Right atrium auricular region (tissue), 2 donors: ENCODE data around the gene FBXO21. TPM values are rescaled to one million over a fixed set of nuclear protein-coding genes. Genes with fewer than 3 reads are reported as not detected.

ENCODE experiments used
- DNase-seq: peaks from one replicate; pipeline ENCODE4 v3.0.0-alpha.2; 2019; ENCODE audit warnings: low spot score
- H3K27ac ChIP-seq, 2 donors: fragments of 200-600 bp; sonication (generic); 1 replicate in 1 of 2; 2 replicates in 1 of 2; pipeline ENCODE4 v1.5.1; 2016 to 2019
- H3K27me3 ChIP-seq, 2 donors: fragments of 200-600 bp; sonication (generic); one replicate each; pipeline versions ENCODE4 v1.5.1 to v1.6.0; 2017 to 2019
- H3K36me3 ChIP-seq: fragments of 200-600 bp; sonication (generic); one replicate; pipeline ENCODE4 v1.5.1; 2016
- H3K4me1 ChIP-seq, 2 donors: fragments of 200-600 bp; sonication (generic); one replicate each; pipeline versions ENCODE4 v1.5.1 to v1.6.0; 2017 to 2019
- H3K4me3 ChIP-seq, 2 donors: fragments of 200-600 bp; sonication (generic); 1 replicate in 1 of 2; 2 replicates in 1 of 2; pipeline ENCODE4 v1.5.1; 2017 to 2019; ENCODE audit warnings: mild to moderate bottlenecking in 1 of 2, moderate library complexity in 1 of 2
- H3K9me3 ChIP-seq, 2 donors: fragments of 200-600 bp; sonication (generic); one replicate each; pipeline ENCODE4 v1.5.1; 2019
- total RNA-seq, 2 donors: library from RNA; depleted of rRNA; stranded (reverse); fragments of >200 nt; gene quantifications; one replicate each; pipeline ENCODE4 v1.1.0, GENCODE V29; 2016
- TF ChIP-seq, protein P1 (sequence below), 2 donors: fragments of 200-600 bp; sonication (generic); IDR thresholded peaks; one replicate each; pipeline ENCODE4 v1.5.1; 2019; ENCODE audit warnings: antibody characterized with exemption in 2 of 2

The FBXO21 gene, protein sequence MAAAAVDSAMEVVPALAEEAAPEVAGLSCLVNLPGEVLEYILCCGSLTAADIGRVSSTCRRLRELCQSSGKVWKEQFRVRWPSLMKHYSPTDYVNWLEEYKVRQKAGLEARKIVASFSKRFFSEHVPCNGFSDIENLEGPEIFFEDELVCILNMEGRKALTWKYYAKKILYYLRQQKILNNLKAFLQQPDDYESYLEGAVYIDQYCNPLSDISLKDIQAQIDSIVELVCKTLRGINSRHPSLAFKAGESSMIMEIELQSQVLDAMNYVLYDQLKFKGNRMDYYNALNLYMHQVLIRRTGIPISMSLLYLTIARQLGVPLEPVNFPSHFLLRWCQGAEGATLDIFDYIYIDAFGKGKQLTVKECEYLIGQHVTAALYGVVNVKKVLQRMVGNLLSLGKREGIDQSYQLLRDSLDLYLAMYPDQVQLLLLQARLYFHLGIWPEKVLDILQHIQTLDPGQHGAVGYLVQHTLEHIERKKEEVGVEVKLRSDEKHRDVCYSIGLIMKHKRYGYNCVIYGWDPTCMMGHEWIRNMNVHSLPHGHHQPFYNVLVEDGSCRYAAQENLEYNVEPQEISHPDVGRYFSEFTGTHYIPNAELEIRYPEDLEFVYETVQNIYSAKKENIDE
- total RNA-seq: 10 to 100 TPM; 43.5 to 77.9 TPM

DNA sequence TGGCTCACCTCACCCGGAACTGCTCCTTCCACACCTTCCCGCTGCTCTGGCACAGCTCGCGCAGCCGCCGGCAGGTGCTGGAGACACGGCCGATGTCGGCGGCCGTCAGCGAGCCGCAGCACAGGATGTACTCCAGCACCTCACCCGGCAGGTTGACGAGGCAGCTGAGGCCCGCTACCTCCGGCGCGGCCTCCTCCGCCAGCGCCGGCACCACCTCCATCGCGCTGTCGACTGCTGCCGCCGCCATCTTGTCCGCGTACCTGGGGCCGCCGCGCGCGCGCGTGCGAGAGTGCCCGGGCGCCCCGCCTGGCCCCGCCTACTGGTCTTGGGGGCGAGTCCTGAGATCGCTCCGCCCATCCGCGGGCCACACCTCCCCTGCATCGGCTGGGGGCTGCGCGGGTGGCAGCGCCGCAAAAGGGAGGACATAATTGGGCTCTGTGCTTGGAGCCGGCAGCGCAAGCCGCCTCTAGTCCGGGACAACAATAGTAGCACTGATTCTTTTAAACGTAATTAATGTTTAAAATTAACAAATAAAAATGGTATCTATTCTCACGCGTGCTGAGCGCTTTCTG lies at the start of gene FBXO21:
TSS of gene FBXO21 (minus strand) at position 261 of the 572 bp plus-strand sequence. CDS start at position 247, 14 bp downstream.
- peaks cover 0 to 17% of the 10 kb centered on the region in 2 donors for H3K4me1 ChIP-seq
- peak; percentile 89 for DNase-seq
- TF ChIP-seq, protein P1, sequence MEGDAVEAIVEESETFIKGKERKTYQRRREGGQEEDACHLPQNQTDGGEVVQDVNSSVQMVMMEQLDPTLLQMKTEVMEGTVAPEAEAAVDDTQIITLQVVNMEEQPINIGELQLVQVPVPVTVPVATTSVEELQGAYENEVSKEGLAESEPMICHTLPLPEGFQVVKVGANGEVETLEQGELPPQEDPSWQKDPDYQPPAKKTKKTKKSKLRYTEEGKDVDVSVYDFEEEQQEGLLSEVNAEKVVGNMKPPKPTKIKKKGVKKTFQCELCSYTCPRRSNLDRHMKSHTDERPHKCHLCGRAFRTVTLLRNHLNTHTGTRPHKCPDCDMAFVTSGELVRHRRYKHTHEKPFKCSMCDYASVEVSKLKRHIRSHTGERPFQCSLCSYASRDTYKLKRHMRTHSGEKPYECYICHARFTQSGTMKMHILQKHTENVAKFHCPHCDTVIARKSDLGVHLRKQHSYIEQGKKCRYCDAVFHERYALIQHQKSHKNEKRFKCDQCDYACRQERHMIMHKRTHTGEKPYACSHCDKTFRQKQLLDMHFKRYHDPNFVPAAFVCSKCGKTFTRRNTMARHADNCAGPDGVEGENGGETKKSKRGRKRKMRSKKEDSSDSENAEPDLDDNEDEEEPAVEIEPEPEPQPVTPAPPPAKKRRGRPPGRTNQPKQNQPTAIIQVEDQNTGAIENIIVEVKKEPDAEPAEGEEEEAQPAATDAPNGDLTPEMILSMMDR (IDR thresholded peaks at IDR 0.05): no peak
- H3K27ac ChIP-seq: peak within 1 kb of the TSS; percentile 80 to 86
- peaks cover 11% of the 10 kb centered on the region for H3K36me3 ChIP-seq
- H3K9me3 ChIP-seq: no peaks in the 10 kb centered on the region
- H3K4me3 ChIP-seq: peak within 1 kb of the TSS; percentile 81 to 85
- H3K27me3 ChIP-seq: no peaks in the 10 kb centered on the region

DNA sequence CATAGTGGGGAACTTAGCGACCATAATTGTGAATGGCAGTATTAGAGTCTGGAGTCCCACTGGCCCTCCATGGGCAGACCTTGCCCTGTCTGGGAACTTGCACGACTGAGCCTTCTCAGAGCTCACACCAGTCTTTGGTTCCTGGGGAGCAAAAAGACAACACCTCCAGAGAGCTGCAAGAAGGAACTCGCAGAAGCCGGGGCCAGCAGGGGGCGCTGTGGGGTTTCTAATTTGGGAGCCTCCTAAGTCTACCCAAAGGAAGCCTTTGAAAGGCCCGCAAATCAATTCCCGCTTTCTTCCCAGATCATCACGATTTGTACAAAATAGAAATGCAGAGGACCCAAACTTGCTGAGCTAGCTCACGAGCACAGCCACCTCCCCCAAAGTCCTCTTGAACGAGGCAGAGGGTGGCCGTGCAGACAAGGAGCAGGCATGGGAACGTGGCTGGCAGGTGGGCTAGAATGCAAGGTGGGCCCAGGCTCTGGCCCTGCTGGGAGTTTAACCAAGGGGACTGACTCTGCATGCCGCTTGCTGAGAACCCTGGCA lies 46.3 kb upstream of the FBXO21 start:
- H3K27ac ChIP-seq: no peak overlapping the region
- TF ChIP-seq, protein P1 (IDR thresholded peaks at IDR 0.05): peak; percentile 60 to 85
- H3K36me3 ChIP-seq: no peaks in the 10 kb centered on the region
- H3K4me1 ChIP-seq: no peaks in the 10 kb centered on the region
- no peaks in the 10 kb centered on the region for H3K27me3 ChIP-seq
- H3K4me3 ChIP-seq: no peak overlapping the region
- peak; percentile 77 for DNase-seq
- no peaks in the 10 kb centered on the region for H3K9me3 ChIP-seq

DNA sequence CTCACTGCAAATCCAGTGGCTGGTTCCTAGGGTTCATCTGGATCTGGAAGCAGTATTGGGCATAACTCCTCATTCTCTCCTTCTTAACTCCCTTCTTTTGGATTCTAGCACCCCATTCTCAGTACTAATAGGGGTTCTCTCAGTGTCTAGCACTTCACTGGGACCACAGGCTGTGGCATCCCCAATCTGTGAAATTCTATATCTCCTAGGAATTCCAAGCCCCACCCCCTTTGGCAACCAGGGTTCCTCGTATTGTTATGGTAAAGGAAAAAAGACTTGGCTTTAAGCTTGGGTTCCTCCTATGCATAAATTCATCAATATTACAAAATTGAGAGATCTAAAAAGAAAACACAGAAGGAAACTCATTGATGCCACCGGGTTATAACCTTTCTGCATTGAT lies 45.0 kb upstream of the FBXO21 start:
- H3K4me1 ChIP-seq: no peaks in the 10 kb centered on the region

DNA sequence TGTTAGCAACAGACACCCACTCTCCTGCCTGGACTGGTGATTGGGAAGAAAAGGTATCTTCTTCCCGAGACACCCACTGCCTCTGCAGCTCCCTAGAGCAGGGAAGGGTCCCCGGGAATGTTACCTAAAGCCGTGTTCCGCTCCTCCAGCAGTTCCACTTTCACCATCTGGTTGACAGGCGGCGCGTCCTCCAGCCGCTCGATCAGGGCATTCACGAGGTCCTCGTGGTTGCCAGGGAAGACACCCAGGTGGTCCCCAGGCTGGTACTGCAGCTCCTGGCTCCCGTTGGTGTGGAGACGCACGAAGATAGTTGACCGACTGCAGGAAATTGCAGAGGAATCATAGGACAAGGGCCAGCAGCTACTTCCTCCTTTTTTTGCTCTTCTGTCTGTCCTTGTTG lies 44.2 kb upstream of the FBXO21 start:
- Histone ChIP-seq H3K27me3 (no peaks in the 10 kb centered on the region), H3K4me3 (no peak overlapping the region), H3K9me3 (no peaks in the 10 kb centered on the region), H3K36me3 (no peaks in the 10 kb centered on the region), H3K4me1 (no peaks in the 10 kb centered on the region), H3K27ac (no peak overlapping the region)
- TF ChIP-seq, protein P1 (IDR thresholded peaks at IDR 0.05): no peak
- no peak for DNase-seq

More for the DNA sequence above, 45.0 kb upstream of the FBXO21 start:
- no peak for DNase-seq
- no peaks in the 10 kb centered on the region for H3K9me3 ChIP-seq
- H3K27me3 ChIP-seq: no peaks in the 10 kb centered on the region
- H3K4me3 ChIP-seq: no peak overlapping the region
- no peak overlapping the region for H3K27ac ChIP-seq
- TF ChIP-seq, protein P1 (IDR thresholded peaks at IDR 0.05): no peak
- H3K36me3 ChIP-seq: no peaks in the 10 kb centered on the region

DNA sequence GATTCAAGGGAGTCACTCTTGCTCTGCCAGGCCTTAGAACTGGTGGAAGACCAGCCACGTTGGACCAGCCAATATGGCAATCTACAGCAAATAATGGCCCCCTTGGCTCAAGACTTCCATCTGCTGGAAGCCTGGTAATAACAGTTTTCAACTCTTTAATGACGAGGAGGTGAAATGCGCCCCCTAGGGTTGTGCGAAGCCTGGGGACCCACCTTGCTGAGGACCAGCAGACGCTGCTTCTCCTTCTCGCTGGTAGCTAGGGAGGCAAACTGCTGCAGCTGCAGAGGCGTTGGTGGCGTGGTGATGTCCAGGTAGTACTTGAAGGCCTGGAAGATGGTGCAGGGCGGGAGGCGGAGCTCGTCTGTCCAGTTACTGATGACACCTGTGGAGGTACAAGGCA lies 41.5 kb upstream of the FBXO21 start:
- H3K9me3 ChIP-seq: no peaks in the 10 kb centered on the region
- no peak overlapping the region for H3K4me3 ChIP-seq
- no peaks in the 10 kb centered on the region for H3K4me1 ChIP-seq
- TF ChIP-seq, protein P1 (IDR thresholded peaks at IDR 0.05): no peak
- no peak for DNase-seq
- no peak overlapping the region for H3K27ac ChIP-seq
- no peaks in the 10 kb centered on the region for H3K27me3 ChIP-seq
- H3K36me3 ChIP-seq: no peaks in the 10 kb centered on the region
